ENCODE measurements around the gene CCDC126. TPM values are rescaled to one million over a fixed set of nuclear protein-coding genes. Genes with fewer than 3 reads are reported as not detected.

The CCDC126 gene
- total RNA-seq, 1 experiment from 2014 or later, result 11.3 TPM

GRCh38 chr7:23655433-23655832 lies 58.3 kb downstream of the CCDC126 start:
- no TSS peak for BruUV-seq (replicated peaks)
- Histone ChIP-seq H3K4me1 (no peaks in the 10 kb centered on the region; the same call in 1 of the 2 replicates), H3K27me3 (replicated peaks; ENCODE audit: control insufficient read depth, insufficient read depth, low read length) (no peaks in the 10 kb centered on the region), H3K4me3 (ENCODE audit: low read depth, low read length) (no peak overlapping the region), H3K9me3 (peaks cover 41% of the 10 kb centered on the region), H3K36me3 (ENCODE audit: control insufficient read depth, insufficient read depth, low read length) (no peaks in the 10 kb centered on the region)
- DNase-seq, result no peak
- H3K27ac Mint-ChIP-seq (ENCODE audit: unreplicated experiment), result no peak overlapping the region
- ChIA-PET CTCF (no interaction called here), POLR2A (no interaction called here)
- TF ChIP-seq, protein P1, sequence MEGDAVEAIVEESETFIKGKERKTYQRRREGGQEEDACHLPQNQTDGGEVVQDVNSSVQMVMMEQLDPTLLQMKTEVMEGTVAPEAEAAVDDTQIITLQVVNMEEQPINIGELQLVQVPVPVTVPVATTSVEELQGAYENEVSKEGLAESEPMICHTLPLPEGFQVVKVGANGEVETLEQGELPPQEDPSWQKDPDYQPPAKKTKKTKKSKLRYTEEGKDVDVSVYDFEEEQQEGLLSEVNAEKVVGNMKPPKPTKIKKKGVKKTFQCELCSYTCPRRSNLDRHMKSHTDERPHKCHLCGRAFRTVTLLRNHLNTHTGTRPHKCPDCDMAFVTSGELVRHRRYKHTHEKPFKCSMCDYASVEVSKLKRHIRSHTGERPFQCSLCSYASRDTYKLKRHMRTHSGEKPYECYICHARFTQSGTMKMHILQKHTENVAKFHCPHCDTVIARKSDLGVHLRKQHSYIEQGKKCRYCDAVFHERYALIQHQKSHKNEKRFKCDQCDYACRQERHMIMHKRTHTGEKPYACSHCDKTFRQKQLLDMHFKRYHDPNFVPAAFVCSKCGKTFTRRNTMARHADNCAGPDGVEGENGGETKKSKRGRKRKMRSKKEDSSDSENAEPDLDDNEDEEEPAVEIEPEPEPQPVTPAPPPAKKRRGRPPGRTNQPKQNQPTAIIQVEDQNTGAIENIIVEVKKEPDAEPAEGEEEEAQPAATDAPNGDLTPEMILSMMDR (IDR thresholded peaks at IDR 0.05; ENCODE audit: insufficient read depth in 1 of 2, low read depth in 1 of 2, low read length in 1 of 2, severe bottlenecking in 1 of 2, unreplicated experiment in 1 of 2), result no peak
- H3K4me3 Mint-ChIP-seq (ENCODE audit: unreplicated experiment), result no peak overlapping the region
- intact Hi-C loops (cut with micrococcal nuclease; ENCODE audit: unreplicated experiment), result no loop called here
- peaks cover 42% of the 10 kb centered on the region for H3K9me3 Mint-ChIP-seq (ENCODE audit: unreplicated experiment)
- peaks cover 7% of the 10 kb centered on the region for H3K4me1 Mint-ChIP-seq (ENCODE audit: low read depth, unreplicated experiment)
- no peaks in the 10 kb centered on the region for H3K27me3 Mint-ChIP-seq (ENCODE audit: insufficient read depth, unreplicated experiment)
- no peaks in the 10 kb centered on the region for H3K36me3 Mint-ChIP-seq (ENCODE audit: insufficient read depth, unreplicated experiment)

- DNase-seq, result no peak
- BruUV-seq (replicated peaks), result no TSS peak
- Histone ChIP-seq H3K36me3 (ENCODE audit: control insufficient read depth, insufficient read depth, low read length) (no peaks in the 10 kb centered on the region), H3K27me3 (replicated peaks; ENCODE audit: control insufficient read depth, insufficient read depth, low read length) (no peaks in the 10 kb centered on the region), H3K4me1 (no peaks in the 10 kb centered on the region; the same call in 1 of the 2 replicates), H3K9me3 (peaks cover 28% of the 10 kb centered on the region), H3K4me3 (ENCODE audit: low read depth, low read length) (no peak overlapping the region)
- no peak overlapping the region for H3K27ac Mint-ChIP-seq (ENCODE audit: unreplicated experiment)
- peaks cover 11% of the 10 kb centered on the region for H3K4me1 Mint-ChIP-seq (ENCODE audit: low read depth, unreplicated experiment)
- TF ChIP-seq, protein P1 (IDR thresholded peaks at IDR 0.05; ENCODE audit: insufficient read depth in 1 of 2, low read depth in 1 of 2, low read length in 1 of 2, severe bottlenecking in 1 of 2, unreplicated experiment in 1 of 2), result no peak
- H3K27me3 Mint-ChIP-seq (ENCODE audit: insufficient read depth, unreplicated experiment), result no peaks in the 10 kb centered on the region
- ChIA-PET POLR2A (no interaction called here), CTCF (no interaction called here)
- H3K9me3 Mint-ChIP-seq (ENCODE audit: unreplicated experiment), result peaks cover 34% of the 10 kb centered on the region
- H3K36me3 Mint-ChIP-seq (ENCODE audit: insufficient read depth, unreplicated experiment), result no peaks in the 10 kb centered on the region
- intact Hi-C loops (cut with micrococcal nuclease; ENCODE audit: unreplicated experiment), result no loop called here
- H3K4me3 Mint-ChIP-seq (ENCODE audit: unreplicated experiment), result no peak overlapping the region
Observed at GRCh38 chr7:23658831-23659427, 61.7 kb downstream of the CCDC126 start.

DNA sequence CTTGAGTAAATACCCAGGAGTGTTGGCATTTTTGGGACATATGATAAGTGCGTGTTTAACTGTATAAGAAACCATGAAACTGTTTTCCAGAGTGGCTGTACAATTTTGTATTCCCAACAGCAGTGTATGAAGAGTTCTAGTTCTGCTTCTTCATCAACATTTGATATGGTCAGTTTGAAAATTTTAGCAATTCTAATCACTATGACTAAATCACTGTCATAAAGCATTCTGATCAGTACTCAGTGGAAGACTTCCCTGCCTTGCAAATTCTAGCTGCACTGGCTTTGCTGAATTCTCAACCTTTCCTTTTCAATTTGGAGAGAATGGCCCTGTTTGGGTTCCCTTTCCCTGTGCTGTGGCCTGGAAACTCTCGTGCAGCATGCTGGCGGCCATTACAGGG lies 64.2 kb downstream of the CCDC126 start:
- Histone ChIP-seq H3K4me3 (ENCODE audit: low read depth, low read length) (no peak overlapping the region), H3K36me3 (ENCODE audit: control insufficient read depth, insufficient read depth, low read length) (no peaks in the 10 kb centered on the region), H3K9me3 (peaks cover 11% of the 10 kb centered on the region), H3K4me1 (no peaks in the 10 kb centered on the region; the same call in 1 of the 2 replicates), H3K27me3 (replicated peaks; ENCODE audit: control insufficient read depth, insufficient read depth, low read length) (no peaks in the 10 kb centered on the region)
- Mint-ChIP-seq H3K27me3 (ENCODE audit: insufficient read depth, unreplicated experiment) (no peaks in the 10 kb centered on the region), H3K4me1 (ENCODE audit: low read depth, unreplicated experiment) (peaks cover 11% of the 10 kb centered on the region), H3K4me3 (ENCODE audit: unreplicated experiment) (no peak overlapping the region), H3K27ac (ENCODE audit: unreplicated experiment) (no peak overlapping the region), H3K36me3 (ENCODE audit: insufficient read depth, unreplicated experiment) (no peaks in the 10 kb centered on the region), H3K9me3 (ENCODE audit: unreplicated experiment) (peaks cover 22% of the 10 kb centered on the region)
- CTCF ChIA-PET, result no interaction called here
- POLR2A ChIA-PET, result no interaction called here
- intact Hi-C loops (cut with micrococcal nuclease; ENCODE audit: unreplicated experiment), result no loop called here
- TF ChIP-seq, protein P1 (IDR thresholded peaks at IDR 0.05; ENCODE audit: insufficient read depth in 1 of 2, low read depth in 1 of 2, low read length in 1 of 2, severe bottlenecking in 1 of 2, unreplicated experiment in 1 of 2), result no peak
- DNase-seq, result no peak
- no TSS peak for BruUV-seq (replicated peaks)
